Progenitor cell of endocrine pancreas (in vitro differentiated cells): Measurements from ENCODE around the gene TDRD7. TPM values are rescaled to one million over a fixed set of nuclear protein-coding genes. Genes with fewer than 3 reads are reported as not detected.
A peak's percentile ranks its signal among the peaks of the same experiment; 100 is the strongest.

Source experiments
- DNase-seq: peaks from one replicate; pipeline ENCODE4 v3.0.0; 2021; ENCODE audit warnings: low spot score; ENCODE audit not compliant: unreplicated experiment
- H3K27ac Mint-ChIP-seq: 2 replicates; pipeline ENCODE4 v1.8.0; 2021; ENCODE audit warnings: mild to moderate bottlenecking, moderate library complexity, mixed read lengths
- H3K27me3 Mint-ChIP-seq: 2 replicates; pipeline ENCODE4 v1.8.0; 2021; ENCODE audit warnings: mixed read lengths
- H3K36me3 Mint-ChIP-seq: 2 replicates; pipeline ENCODE4 v1.8.0; 2022; ENCODE audit warnings: mixed read lengths; ENCODE audit not compliant: insufficient read depth
- H3K4me1 Mint-ChIP-seq: 2 replicates; pipeline ENCODE4 v1.8.0; 2021; ENCODE audit warnings: low read depth, mixed read lengths
- H3K4me3 Mint-ChIP-seq: 2 replicates; pipeline ENCODE4 v1.8.0; 2021; ENCODE audit warnings: low read depth, mild to moderate bottlenecking, moderate library complexity, mixed read lengths
- H3K9me3 Mint-ChIP-seq: 2 replicates; pipeline ENCODE4 v1.8.0; 2021; ENCODE audit warnings: low read depth, mixed read lengths
- total RNA-seq: library from RNA; stranded (reverse); gene quantifications from 2 replicates; pipeline ENCODE4 v1.2.1, GENCODE V29; 2021
- TF ChIP-seq, protein P1 (sequence below): fragments of 200-600 bp; sonication (generic); IDR thresholded peaks from one replicate; pipeline ENCODE4 v1.5.0; 2021; ENCODE audit warnings: antibody characterized with exemption, mild to moderate bottlenecking; ENCODE audit not compliant: unreplicated experiment

TDRD7 gene
- total RNA-seq, 1 donor from 2014 or later = 14.2 TPM

DNA sequence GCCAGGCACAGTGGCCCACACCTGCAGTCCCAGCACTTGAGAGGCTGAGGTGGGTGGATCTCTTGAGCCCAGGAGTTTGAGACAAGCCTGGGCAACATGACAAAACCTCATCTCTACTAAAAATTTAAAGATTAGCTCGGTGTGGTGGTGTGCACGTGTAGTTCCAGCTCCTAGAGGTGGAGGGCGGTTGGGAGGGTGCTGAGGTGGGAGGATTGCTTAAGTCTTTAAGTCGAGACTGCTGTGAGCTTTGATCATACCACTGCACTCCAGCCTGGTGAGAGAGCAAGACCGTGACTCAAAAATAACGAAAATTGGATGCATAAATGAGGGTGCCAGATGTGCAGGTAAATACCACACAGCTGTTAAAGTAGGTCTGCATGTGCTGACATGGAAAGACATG, 39.3 kb upstream of the TDRD7 start:
- no peak overlapping the region for H3K4me3 Mint-ChIP-seq
- H3K4me1 Mint-ChIP-seq = no peaks in the 10 kb centered on the region
- TF ChIP-seq, protein P1, sequence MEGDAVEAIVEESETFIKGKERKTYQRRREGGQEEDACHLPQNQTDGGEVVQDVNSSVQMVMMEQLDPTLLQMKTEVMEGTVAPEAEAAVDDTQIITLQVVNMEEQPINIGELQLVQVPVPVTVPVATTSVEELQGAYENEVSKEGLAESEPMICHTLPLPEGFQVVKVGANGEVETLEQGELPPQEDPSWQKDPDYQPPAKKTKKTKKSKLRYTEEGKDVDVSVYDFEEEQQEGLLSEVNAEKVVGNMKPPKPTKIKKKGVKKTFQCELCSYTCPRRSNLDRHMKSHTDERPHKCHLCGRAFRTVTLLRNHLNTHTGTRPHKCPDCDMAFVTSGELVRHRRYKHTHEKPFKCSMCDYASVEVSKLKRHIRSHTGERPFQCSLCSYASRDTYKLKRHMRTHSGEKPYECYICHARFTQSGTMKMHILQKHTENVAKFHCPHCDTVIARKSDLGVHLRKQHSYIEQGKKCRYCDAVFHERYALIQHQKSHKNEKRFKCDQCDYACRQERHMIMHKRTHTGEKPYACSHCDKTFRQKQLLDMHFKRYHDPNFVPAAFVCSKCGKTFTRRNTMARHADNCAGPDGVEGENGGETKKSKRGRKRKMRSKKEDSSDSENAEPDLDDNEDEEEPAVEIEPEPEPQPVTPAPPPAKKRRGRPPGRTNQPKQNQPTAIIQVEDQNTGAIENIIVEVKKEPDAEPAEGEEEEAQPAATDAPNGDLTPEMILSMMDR = no peak
- no peak for DNase-seq
- peaks cover 28% of the 10 kb centered on the region for H3K36me3 Mint-ChIP-seq
- no peaks in the 10 kb centered on the region for H3K27me3 Mint-ChIP-seq
- no peak overlapping the region for H3K27ac Mint-ChIP-seq
- H3K9me3 Mint-ChIP-seq = peaks cover 16% of the 10 kb centered on the region

DNA sequence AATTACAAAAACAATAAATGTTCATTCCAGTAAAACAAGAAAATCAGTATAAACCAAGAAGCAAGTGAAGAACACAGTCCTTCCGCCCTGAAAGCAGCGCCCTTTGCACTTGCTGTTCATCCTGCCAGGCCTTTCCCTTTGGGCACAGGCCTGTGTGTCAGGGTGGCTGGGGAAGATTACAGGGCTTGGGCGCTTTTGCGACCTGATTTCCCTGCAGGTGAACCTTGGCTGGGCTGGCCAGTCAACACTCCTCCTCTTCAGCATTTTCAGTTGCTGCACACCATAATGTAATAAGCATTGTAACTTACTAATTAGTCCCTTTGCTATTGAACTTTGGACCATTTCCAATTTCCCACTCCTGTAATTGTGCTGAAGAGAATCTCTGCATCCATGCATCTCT, 38.6 kb upstream of the TDRD7 start:
- peaks cover 16% of the 10 kb centered on the region for H3K9me3 Mint-ChIP-seq
- H3K27me3 Mint-ChIP-seq = no peaks in the 10 kb centered on the region
- H3K4me1 Mint-ChIP-seq = no peaks in the 10 kb centered on the region
- H3K36me3 Mint-ChIP-seq = peaks cover 26% of the 10 kb centered on the region
- H3K27ac Mint-ChIP-seq = no peak overlapping the region
- TF ChIP-seq, protein P1 = no peak
- no peak overlapping the region for H3K4me3 Mint-ChIP-seq
- no peak for DNase-seq

- Mint-ChIP-seq H3K27me3 (no peaks in the 10 kb centered on the region), H3K27ac (no peak overlapping the region)
- no peak for DNase-seq
Observed at GRCh38 chr9:97374811-97375210, 37.1 kb upstream of the TDRD7 start.

GRCh38 chr9:97376902-97377301, 35.0 kb upstream of the TDRD7 start:
- Mint-ChIP-seq H3K27me3 (no peaks in the 10 kb centered on the region), H3K4me3 (no peak overlapping the region), H3K4me1 (peaks cover 14% of the 10 kb centered on the region), H3K9me3 (no peaks in the 10 kb centered on the region), H3K36me3 (peaks cover 5% of the 10 kb centered on the region), H3K27ac (no peak overlapping the region)
- no peak for DNase-seq
- TF ChIP-seq, protein P1 = no peak

More at GRCh38 chr9:97374811-97375210, 37.1 kb upstream of the TDRD7 start:
- peaks cover 5% of the 10 kb centered on the region for H3K9me3 Mint-ChIP-seq
- TF ChIP-seq, protein P1 = no peak
- H3K4me1 Mint-ChIP-seq = no peaks in the 10 kb centered on the region
- no peak overlapping the region for H3K4me3 Mint-ChIP-seq
- peaks cover 15% of the 10 kb centered on the region for H3K36me3 Mint-ChIP-seq

DNA sequence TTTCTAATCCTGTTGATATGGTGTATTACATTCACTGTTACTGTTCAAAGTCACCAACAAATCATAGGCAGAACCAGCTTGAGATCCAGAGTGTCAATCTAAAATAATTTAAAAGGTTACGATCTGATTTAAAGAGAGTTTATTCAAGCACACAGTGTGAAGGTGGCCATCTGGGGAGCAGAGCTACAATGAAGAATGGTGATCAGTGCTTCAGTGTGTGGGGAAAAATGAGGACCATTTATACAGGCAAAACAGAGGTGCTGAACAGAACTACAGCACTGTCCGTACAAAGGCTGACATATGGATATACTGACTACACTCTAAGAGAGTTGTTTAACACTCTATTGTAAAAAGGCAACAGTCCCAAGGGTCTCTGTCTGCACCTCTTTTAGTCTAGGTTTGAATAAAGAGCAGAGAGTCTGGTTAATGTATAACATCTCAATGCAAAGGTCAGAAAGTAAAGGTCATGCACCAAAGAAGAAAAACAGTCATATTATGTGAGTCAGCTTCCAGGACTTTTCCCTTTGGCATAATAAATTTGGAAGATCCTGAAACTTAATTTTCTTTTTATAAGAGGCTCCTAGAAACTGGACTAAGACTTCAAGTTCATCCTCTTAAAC, 29.7 kb upstream of the TDRD7 start:
- Mint-ChIP-seq H3K9me3 (no peaks in the 10 kb centered on the region), H3K27me3 (no peaks in the 10 kb centered on the region), H3K27ac (peak overlapping the region; percentile 76), H3K4me1 (peaks cover 43% of the 10 kb centered on the region), H3K36me3 (peaks cover 4% of the 10 kb centered on the region), H3K4me3 (peak overlapping the region; percentile 41)
- TF ChIP-seq, protein P1 = no peak
- no peak for DNase-seq
